Ovary (tissue), 3 donors: ENCODE data around the gene ATXN7.

Experiments used
- CTCF ChIP-seq, 3 donors: fragments of 450-650 bp in 2 of 3; fragments of 200-600 bp in 1 of 3; IDR thresholded peaks; one replicate each; pipeline versions ENCODE4 v1.5.1 to v1.8.0; 2016 to 2022; ENCODE audit warnings: antibody characterized with exemption in 3 of 3, mild to moderate bottlenecking in 1 of 3
- EP300 ChIP-seq: sonication (generic); formaldehyde crosslinking; IDR thresholded peaks from one replicate; pipeline ENCODE4 v1.6.1; 2017; ENCODE audit warnings: antibody characterized with exemption
- POLR2A ChIP-seq: fragments of 450-650 bp; IDR thresholded peaks from one replicate; pipeline ENCODE4 v1.6.1; 2017; ENCODE audit warnings: antibody characterized with exemption, mild to moderate bottlenecking, moderate library complexity
- donor health status: DM: no; HTN: no; CAD: no.

GRCh38 chr3:63891518-63891917, 27.9 kb downstream of the ATXN7 start:
- no peak for TF ChIP-seq CTCF (IDR thresholded peaks at IDR 0.05)
- TF ChIP-seq POLR2A: no peak
- no peak for TF ChIP-seq EP300
